NCI-H187 treated with DMSO at 0.1 percent for 48 hours (cell line): ENCODE data around the gene NOMO2.
"Not testable (repeated sequence)": the region's sequence is repeated elsewhere in the genome, so short reads cannot be mapped to it uniquely, and the experiment has no call there.

Experiments used
- DNase-seq: peaks from one replicate; lab custom pipeline; 2025; lab: John Stamatoyannopoulos, UW

NOMO2 gene

GRCh38 chr16:18561727-18562314 is at the start of gene NOMO2:
NOMO2 (minus strand) TSS chr16:18562097; CDS start chr16:18562040, 57 bp downstream.
- DNase-seq, result not testable (repeated sequence)

DNA sequence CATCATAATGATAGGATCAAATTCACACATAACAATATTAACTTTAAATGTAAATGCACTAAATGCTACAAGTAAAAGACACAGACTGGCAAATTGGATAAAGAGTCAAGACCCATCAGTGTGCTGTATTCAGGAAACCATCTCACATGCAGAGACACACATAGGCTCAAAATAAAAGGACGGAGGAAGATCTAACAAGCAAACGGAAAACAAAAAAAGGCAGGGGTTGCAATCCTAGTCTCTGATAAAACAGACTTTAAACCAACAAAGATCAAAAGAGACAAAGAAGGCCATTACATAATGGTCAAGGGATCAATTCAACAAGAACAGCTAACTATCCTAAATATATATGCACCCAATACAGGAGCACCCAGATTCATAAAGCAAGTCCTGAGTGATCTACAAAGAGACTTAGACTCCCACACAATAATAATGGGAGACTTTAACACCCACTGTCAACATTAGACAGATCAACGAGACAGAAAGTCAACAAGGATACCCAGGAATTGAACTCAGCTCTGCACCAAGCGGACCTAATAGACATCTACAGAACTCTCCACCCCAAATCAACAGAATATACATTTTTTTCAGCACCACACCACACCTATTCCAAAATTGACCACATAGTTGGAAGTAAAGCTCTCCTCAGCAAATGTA is 48.4 kb upstream of the NOMO2 start:
- not testable (repeated sequence) for DNase-seq

GRCh38 chr16:18608271-18608670 is 46.4 kb upstream of the NOMO2 start:
- DNase-seq, result not testable (repeated sequence)

DNA sequence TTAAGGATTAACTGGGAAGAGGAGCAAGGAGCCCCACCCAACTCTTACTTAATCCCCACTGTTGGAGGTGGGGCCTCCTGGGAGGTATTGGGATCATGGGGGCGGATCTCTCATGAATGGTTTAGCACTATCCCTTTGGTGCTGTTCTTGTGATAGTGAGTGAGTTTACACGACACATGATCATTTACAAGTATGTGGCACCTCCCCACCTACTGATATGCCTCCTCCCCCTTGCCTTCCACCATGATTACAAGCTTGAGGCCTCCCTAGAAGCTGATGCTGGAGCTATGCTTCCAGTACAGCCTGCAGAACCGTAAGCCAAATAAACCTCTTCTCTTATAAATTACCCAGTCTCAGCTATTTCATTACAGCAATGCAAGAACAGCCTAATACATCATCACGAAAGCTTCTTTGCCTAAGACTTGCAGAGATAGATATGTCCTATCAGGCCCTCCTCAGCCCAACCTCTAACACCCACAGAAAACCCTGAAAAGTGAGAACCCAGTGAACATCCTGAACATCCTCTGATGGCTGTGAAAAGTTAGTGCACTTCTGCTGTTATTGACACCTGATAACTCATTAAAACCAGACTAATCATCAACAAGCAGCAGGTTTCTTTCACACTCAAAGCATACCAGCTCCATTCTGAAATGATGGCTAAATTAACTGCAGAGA is 41.8 kb upstream of the NOMO2 start:
- not testable (repeated sequence) for DNase-seq

- DNase-seq, result not testable (repeated sequence)
These were observed 36.7 kb upstream of the NOMO2 start for GRCh38 chr16:18598582-18598981.

DNA sequence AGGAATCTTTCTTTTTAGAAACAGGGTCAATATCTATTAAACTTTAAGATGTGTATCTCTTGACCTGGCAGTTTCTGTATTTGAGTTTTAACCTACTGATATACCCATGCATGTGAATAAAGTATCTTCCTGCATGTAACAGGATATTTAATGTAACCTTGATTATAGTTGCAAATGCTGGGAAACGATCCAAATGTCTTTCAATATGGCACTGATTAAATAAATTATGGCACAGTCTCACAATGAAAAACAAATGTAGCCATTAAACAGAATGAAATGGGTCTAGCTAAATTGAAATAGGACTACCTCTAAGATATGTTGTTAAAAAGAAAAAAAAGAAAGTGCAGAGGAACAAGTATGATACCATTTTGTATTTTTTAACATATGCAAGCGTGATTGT is 35.8 kb upstream of the NOMO2 start:
- DNase-seq, result not testable (repeated sequence)

GRCh38 chr16:18597319-18597718 is 35.4 kb upstream of the NOMO2 start:
- not testable (repeated sequence) for DNase-seq

GRCh38 chr16:18595796-18596195 is 33.9 kb upstream of the NOMO2 start:
- not testable (repeated sequence) for DNase-seq

- DNase-seq, result not testable (repeated sequence)
These were observed 33.0 kb upstream of the NOMO2 start for GRCh38 chr16:18594880-18595279.

GRCh38 chr16:18593904-18594303 is 32.0 kb upstream of the NOMO2 start:
- DNase-seq, result not testable (repeated sequence)

GRCh38 chr16:18592982-18593381 is 31.1 kb upstream of the NOMO2 start:
- not testable (repeated sequence) for DNase-seq

- not testable (repeated sequence) for DNase-seq
These were observed 30.0 kb upstream of the NOMO2 start for GRCh38 chr16:18591908-18592307.

DNA sequence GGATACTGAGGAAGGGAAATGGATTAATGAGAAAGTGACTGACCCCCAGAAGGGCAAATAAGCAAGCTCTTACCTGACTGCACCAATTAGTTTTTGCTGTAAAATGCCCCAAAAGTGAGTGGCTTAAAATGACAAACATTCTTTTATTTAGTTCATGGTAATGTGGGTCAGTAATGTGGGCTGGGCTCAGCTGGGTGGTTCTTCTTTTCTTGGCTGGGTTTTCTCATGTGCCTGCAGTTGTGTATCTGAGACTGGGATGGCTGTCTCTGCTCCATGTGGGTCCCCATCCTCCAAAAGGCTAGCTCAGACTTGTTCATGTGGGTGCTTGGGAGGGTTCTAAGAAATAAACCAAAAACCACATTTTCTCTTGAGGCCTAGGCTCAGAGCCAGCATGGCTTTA is 29.5 kb upstream of the NOMO2 start:
- not testable (repeated sequence) for DNase-seq

GRCh38 chr16:18589806-18590205 is 27.9 kb upstream of the NOMO2 start:
- DNase-seq, result not testable (repeated sequence)

DNA sequence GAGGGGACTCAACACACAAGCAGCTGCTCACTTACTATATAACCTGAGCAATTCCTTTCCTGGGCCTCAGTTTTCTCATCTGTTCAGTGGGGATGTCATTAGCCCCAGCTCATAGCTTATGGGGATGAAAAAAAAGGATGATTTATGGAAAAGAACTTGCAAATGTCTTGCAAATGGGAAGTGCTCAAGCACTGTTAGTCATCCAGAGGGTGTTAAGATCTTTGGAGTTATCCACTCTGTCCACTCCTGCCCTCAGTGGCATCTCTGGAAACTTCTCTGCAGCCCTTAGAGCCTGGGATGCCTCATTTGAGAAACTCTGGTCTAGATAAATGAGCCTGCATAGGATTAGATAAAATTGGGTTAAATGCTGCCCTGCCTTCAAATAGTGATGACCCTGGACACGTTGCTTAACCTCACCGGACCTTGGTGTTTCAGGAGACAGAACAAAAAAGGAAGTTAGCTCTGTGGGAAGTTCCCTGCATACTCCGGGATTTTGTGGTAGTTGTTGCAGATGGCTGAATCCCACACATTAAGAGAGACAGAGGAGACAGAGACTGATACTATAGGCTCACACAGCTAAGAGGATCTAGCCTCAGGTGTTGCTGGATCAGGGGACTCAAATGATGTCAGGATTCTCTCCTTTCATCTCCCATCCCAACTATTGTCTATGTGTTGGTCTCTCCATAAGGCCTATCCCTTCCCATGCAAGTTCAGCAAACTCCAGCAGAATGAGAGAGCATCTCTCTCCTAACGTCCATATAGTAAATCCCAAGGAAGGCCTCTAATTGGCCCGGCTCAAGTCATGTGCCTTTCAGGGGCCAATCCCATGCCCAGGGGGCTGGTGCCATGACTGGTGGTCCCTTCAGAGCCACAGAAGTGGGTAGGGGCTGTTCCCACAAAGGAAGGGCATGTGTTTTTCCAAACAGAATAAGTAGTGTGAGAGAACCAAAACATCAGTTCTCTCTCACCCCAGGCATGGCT is 25.0 kb upstream of the NOMO2 start:
- not testable (repeated sequence) for DNase-seq

- DNase-seq, result not testable (repeated sequence)
These were observed 23.9 kb upstream of the NOMO2 start for GRCh38 chr16:18585789-18586188.

GRCh38 chr16:18582902-18583301 is 21.0 kb upstream of the NOMO2 start:
- no peak for DNase-seq

GRCh38 chr16:18580396-18580795 is 18.5 kb upstream of the NOMO2 start:
- not testable (repeated sequence) for DNase-seq

DNA sequence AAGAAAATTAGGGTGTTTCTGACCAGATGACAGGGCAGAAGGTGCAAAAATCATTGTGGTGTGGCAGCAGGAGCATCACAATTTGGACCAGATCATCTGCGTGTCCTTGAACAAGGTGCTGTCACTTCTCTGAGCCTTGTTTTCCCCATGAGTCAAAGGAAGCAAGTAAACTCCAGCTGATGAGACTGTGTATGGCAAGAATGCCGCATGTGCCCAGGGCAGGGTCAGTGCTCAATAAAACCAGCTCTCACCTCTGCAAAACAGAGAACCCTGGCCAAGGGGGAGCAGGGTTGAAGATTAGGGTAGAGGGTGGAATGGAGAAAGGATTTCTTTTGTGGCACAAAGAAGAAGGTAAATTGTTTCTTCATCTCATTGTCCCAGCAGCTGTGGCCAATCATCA is 17.4 kb upstream of the NOMO2 start:
- DNase-seq, result not testable (repeated sequence)

DNA sequence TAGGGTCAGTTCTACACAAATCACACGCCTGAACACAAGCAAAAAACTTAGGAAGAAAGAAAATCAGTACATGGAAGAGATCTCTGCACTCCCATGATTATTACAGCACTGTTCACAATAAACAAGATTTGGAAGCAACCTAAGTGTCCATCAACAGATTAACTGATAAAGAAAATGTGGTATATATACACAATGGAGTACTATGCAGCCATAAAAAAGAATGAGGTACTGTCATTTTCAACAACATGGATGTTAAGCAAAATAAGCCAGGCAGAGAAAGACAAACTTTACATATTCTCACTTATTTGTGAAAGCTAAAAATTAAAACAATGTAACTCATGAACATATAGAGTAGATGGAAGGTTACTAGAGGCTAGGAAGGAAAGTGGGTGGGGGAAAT is 16.0 kb upstream of the NOMO2 start:
- not testable (repeated sequence) for DNase-seq

- DNase-seq, result not testable (repeated sequence)
These were observed 14.0 kb upstream of the NOMO2 start for GRCh38 chr16:18575945-18576344.
